OCI-LY3 (cell line): ENCODE measurements around the gene G0S2.

Experiments
- H2AFZ ChIP-seq: fragments of 200-600, 300-600 bp; shearing (Covaris generic); 2 replicates; pipeline ENCODE4 v1.6.0; 2014; ENCODE audit warnings: antibody characterized with exemption, low read depth, low read length
- H3K27ac ChIP-seq: fragments of 200-600, 300-600 bp; sonication (generic); 2 replicates; pipeline ENCODE4 v1.5.1; 2014; ENCODE audit warnings: mild to moderate bottlenecking, low read length, moderate library complexity, mixed read lengths
- H3K27me3 ChIP-seq: fragments of 200-600, 300-600 bp; sonication (generic); 2 replicates; pipeline ENCODE4 v1.6.1; 2014; ENCODE audit warnings: low read depth, low read length, mixed read lengths
- H3K36me3 ChIP-seq: fragments of 200-600, 300-600 bp; sonication (generic); replicated peaks from 2 replicates; pipeline ENCODE3; 2014; ENCODE audit warnings: low read depth, low read length, mixed read lengths
- H3K4me1 ChIP-seq: fragments of 300-600, 200-600 bp; sonication (generic); 2 replicates; pipeline ENCODE4 v1.6.1; 2014; ENCODE audit warnings: low read length, mixed read lengths
- H3K4me2 ChIP-seq: fragments of 200-600, 300-600 bp; sonication (generic); 2 replicates; pipeline ENCODE4 v1.6.1; 2014; ENCODE audit warnings: low read length, mixed read lengths
- H3K4me3 ChIP-seq: fragments of 300-600, 200-600 bp; sonication (generic); 2 replicates; pipeline ENCODE4 v1.5.1; 2014; ENCODE audit warnings: antibody characterized with exemption, mild to moderate bottlenecking, low read length, moderate library complexity
- H3K79me2 ChIP-seq: fragments of 300-600, 200-600 bp; shearing (Covaris generic); 2 replicates; pipeline ENCODE4 v1.6.1; 2014; ENCODE audit warnings: mild to moderate bottlenecking, low read length, mixed read lengths
- H3K9ac ChIP-seq: fragments of 300-600, 200-600 bp; shearing (Covaris generic); 2 replicates; pipeline ENCODE4 v1.6.0; 2014; ENCODE audit warnings: mild to moderate bottlenecking, low read length, moderate library complexity
- H3K9me3 ChIP-seq: fragments of 200-600, 300-600 bp; shearing (Covaris generic); 2 replicates; pipeline ENCODE4 v1.6.1; 2014; ENCODE audit warnings: low read length, mixed read lengths; ENCODE audit not compliant: insufficient read depth
- H4K20me1 ChIP-seq: fragments of 200-600, 300-600 bp; sonication (generic); 2 replicates; pipeline ENCODE4 v1.6.1; 2016; ENCODE audit warnings: low read length, mixed read lengths; ENCODE audit not compliant: insufficient read depth
- CTCF ChIP-seq: fragments of 200-600, 300-600 bp; sonication (generic); IDR thresholded peaks from 2 replicates; pipeline ENCODE4 v1.5.1; 2014; ENCODE audit warnings: antibody characterized with exemption, low read length, low read depth
- EZH2phosphoT487 ChIP-seq: fragments of 200-600 bp; shearing (Covaris generic); IDR thresholded peaks from 2 replicates; pipeline ENCODE4 v1.6.1; 2018; ENCODE audit warnings: antibody characterized with exemption, mixed run types, low read depth

Gene G0S2

GRCh38 chr1:209653915-209654351 lies 21.3 kb upstream of the G0S2 start:
- no peaks in the 10 kb centered on the region; the same call in 1 of the 2 replicates for H3K27me3 ChIP-seq
- H3K9me3 ChIP-seq, result no peaks in the 10 kb centered on the region
- no peak overlapping the region for H2AFZ ChIP-seq
- peak overlapping the region; percentile 15 for H3K4me3 ChIP-seq
- TF ChIP-seq EZH2phosphoT487 (no peak), CTCF (no peak)
- peak overlapping the region; percentile 65 for H3K4me2 ChIP-seq
- H3K4me1 ChIP-seq, result peaks cover 59% of the 10 kb centered on the region
- 0 out of 2 replicates have a peak overlapping the region, but pooled peaks have one; percentile 9 for H3K9ac ChIP-seq
- H3K79me2 ChIP-seq, result no peaks in the 10 kb centered on the region
- no peak overlapping the region for H3K27ac ChIP-seq
- no peaks in the 10 kb centered on the region for H4K20me1 ChIP-seq
- no peaks in the 10 kb centered on the region for H3K36me3 ChIP-seq

GRCh38 chr1:209655411-209656231 lies 19.6 kb upstream of the G0S2 start:
- TF ChIP-seq EZH2phosphoT487 (no peak), CTCF (no peak)
- H3K27me3 ChIP-seq, result no peaks in the 10 kb centered on the region; the same call in 1 of the 2 replicates
- H3K4me1 ChIP-seq, result peaks cover 70% of the 10 kb centered on the region
- no peak overlapping the region for H3K9ac ChIP-seq
- H3K4me2 ChIP-seq, result no peak overlapping the region
- H2AFZ ChIP-seq, result no peak overlapping the region
- H3K27ac ChIP-seq, result no peak overlapping the region
- H3K4me3 ChIP-seq, result no peak overlapping the region
- no peaks in the 10 kb centered on the region for H3K79me2 ChIP-seq
- H3K9me3 ChIP-seq, result no peaks in the 10 kb centered on the region
- H4K20me1 ChIP-seq, result no peaks in the 10 kb centered on the region
- H3K36me3 ChIP-seq, result no peaks in the 10 kb centered on the region

- Histone ChIP-seq H3K4me3 (no peak overlapping the region), H3K36me3 (no peaks in the 10 kb centered on the region), H3K9ac (no peak overlapping the region), H4K20me1 (no peaks in the 10 kb centered on the region), H3K27me3 (no peaks in the 10 kb centered on the region; the same call in 1 of the 2 replicates), H3K4me1 (peaks cover 57% of the 10 kb centered on the region), H3K79me2 (no peaks in the 10 kb centered on the region), H2AFZ (peak overlapping the region; percentile 32; the same call in 1 of the 2 replicates), H3K9me3 (no peaks in the 10 kb centered on the region), H3K4me2 (peak overlapping the region; percentile 25), H3K27ac (no peak overlapping the region)
- TF ChIP-seq EZH2phosphoT487 (no peak), CTCF (no peak)
These were observed 17.9 kb upstream of the G0S2 start for GRCh38 chr1:209657140-209657879.

- H3K4me3 ChIP-seq, result no peak overlapping the region
- H3K9ac ChIP-seq, result no peak overlapping the region
- H3K4me1 ChIP-seq, result peaks cover 51% of the 10 kb centered on the region
- H2AFZ ChIP-seq, result no peak overlapping the region
- no peak overlapping the region for H3K27ac ChIP-seq
- no peaks in the 10 kb centered on the region for H3K79me2 ChIP-seq
- no peak for TF ChIP-seq CTCF
- TF ChIP-seq EZH2phosphoT487, result no peak
- no peaks in the 10 kb centered on the region; the same call in 1 of the 2 replicates for H3K27me3 ChIP-seq
- H3K9me3 ChIP-seq, result no peaks in the 10 kb centered on the region
- no peak overlapping the region for H3K4me2 ChIP-seq
- H3K36me3 ChIP-seq, result no peaks in the 10 kb centered on the region
- H4K20me1 ChIP-seq, result no peaks in the 10 kb centered on the region
These were observed 17.3 kb upstream of the G0S2 start for GRCh38 chr1:209657918-209658317.
